Transverse colon (tissue), 4 donors: ENCODE measurements around the gene LRP1. TPM values are rescaled to one million over a fixed set of nuclear protein-coding genes. Genes with fewer than 3 reads are reported as not detected.
A peak's percentile ranks its signal among the peaks of the same experiment; 100 is the strongest.

Source experiments
- DNase-seq: peaks from one replicate; pipeline ENCODE4 v3.0.0-alpha.2; 2019
- H3K27ac ChIP-seq, 4 donors: fragments of 200-600 bp; sonication (generic); 2 replicates each; pipeline ENCODE4 v1.5.1; 2016 to 2018; ENCODE audit warnings: inconsistent platforms in 4 of 4
- H3K27me3 ChIP-seq: fragments of 200-600 bp; sonication (generic); 2 replicates; pipeline ENCODE4 v1.5.1; 2017; ENCODE audit warnings: inconsistent platforms
- H3K36me3 ChIP-seq, 4 donors: fragments of 200-600 bp; sonication (generic); 2 replicates each; pipeline ENCODE4 v1.5.1; 2017 to 2019; ENCODE audit warnings: inconsistent platforms in 4 of 4
- H3K4me1 ChIP-seq, 4 donors: fragments of 200-600 bp; sonication (generic); 2 replicates each; pipeline ENCODE4 v1.5.1; 2017 to 2020; ENCODE audit warnings: inconsistent platforms in 4 of 4
- H3K4me3 ChIP-seq, 4 donors: fragments of 200-600 bp; sonication (generic); 1 replicate in 1 of 4; 2 replicates in 3 of 4; pipeline versions ENCODE4 v1.5.1 to v1.6.1; 2017 to 2019; ENCODE audit warnings: inconsistent platforms in 4 of 4
- H3K9me3 ChIP-seq, 2 donors: fragments of 200-600 bp; sonication (generic); 2 replicates each; pipeline ENCODE4 v1.5.1; 2017 to 2019; ENCODE audit warnings: inconsistent platforms in 2 of 2
- CTCF ChIP-seq, 5 experiments: fragments of 200-600 bp in 3 of 5; fragments of 450-650 bp in 2 of 5; sonication (generic) in 3 of 5; IDR thresholded peaks; 1 replicate in 2 of 5; 2 replicates in 3 of 5; pipeline ENCODE4 v1.5.1; 2016 to 2017; ENCODE audit warnings: antibody characterized with exemption in 5 of 5, inconsistent platforms in 3 of 5, mild to moderate bottlenecking in 2 of 5, moderate library complexity in 1 of 5
- EP300 ChIP-seq: sonication (generic); formaldehyde crosslinking; IDR thresholded peaks from one replicate; pipeline ENCODE4 v1.6.1; 2017; ENCODE audit warnings: antibody characterized with exemption, low read depth
- POLR2A ChIP-seq: fragments of 450-650 bp; IDR thresholded peaks from one replicate; pipeline ENCODE4 v1.6.1; 2016; ENCODE audit warnings: antibody characterized with exemption, mild to moderate bottlenecking, moderate library complexity
- POLR2AphosphoS5 ChIP-seq, 3 donors: sonication (generic); formaldehyde crosslinking; IDR thresholded peaks; one replicate each; pipeline ENCODE4 v1.6.1; 2016; ENCODE audit warnings: antibody characterized with exemption in 3 of 3
- WGBS, 2 donors: methylation state at CpG; one replicate each; pipeline ENCODE4 v1.1.5; 2018; ENCODE audit warnings: low coverage in 1 of 2; 5-methylcytosine and 5-hydroxymethylcytosine counted together
- in situ Hi-C, 4 donors: fragments of 200-750 bp; cut with MboI; loops; one replicate each; pipeline versions ENCODE4 v1.15.0 to v1.15.1; 2017; ENCODE audit warnings: low sequenced_read_pairs in 3 of 4, low pct_ligation_motif_present in 1 of 4, low pct_unique_long_range_greater_than_20kb in 1 of 4
- intact Hi-C: fragments of 100-400 bp; cut with DNase I; formaldehyde crosslinking; loops from one replicate; pipeline ENCODE4 v1.15.1; 2023; ENCODE audit warnings: low total_unique reads
- total RNA-seq, 4 donors: library from RNA; depleted of rRNA; stranded (reverse); fragments of >200 nt; gene quantifications; one replicate each; pipeline ENCODE4 v1.1.0, GENCODE V29; 2016

Gene LRP1
- total RNA-seq, 4 donors from 2014 or later: 94.3 to 248 (median 199) TPM

- Histone ChIP-seq H3K36me3 (no peaks in the 10 kb centered on the region), H3K27me3 (peaks cover 93% of the 10 kb centered on the region), H3K4me3 (peak overlapping the region in 3 of 4 donors; percentile 21 to 50 (median 36)), H3K9me3 (no peaks in the 10 kb centered on the region), H3K27ac (peak overlapping the region in 1 of 4 donors; percentile 51), H3K4me1 (peaks cover 40 to 63% (median 59%) of the 10 kb centered on the region in 4 donors)
- in situ Hi-C loops (no loop called here), intact Hi-C loops (loop anchor here (1.0 kb wide), 1 partner anchor 26 kb away; no protein-coding TSS in a partner anchor)
- DNase-seq: no peak
- 1% methylated on average over 14 of the region's 14 CpGs; no CpG with 5 or more reads in 1 of the 2 donors for WGBS, 2 donors
- no peak for TF ChIP-seq EP300
- TF ChIP-seq CTCF (IDR thresholded peaks at IDR 0.05): no peak
- no peak for TF ChIP-seq POLR2A
- TF ChIP-seq POLR2AphosphoS5 (IDR thresholded peaks at IDR 0.05): no peak
Observed at GRCh38 chr12:57239587-57240065, 111.3 kb downstream of the LRP1 start.

DNA sequence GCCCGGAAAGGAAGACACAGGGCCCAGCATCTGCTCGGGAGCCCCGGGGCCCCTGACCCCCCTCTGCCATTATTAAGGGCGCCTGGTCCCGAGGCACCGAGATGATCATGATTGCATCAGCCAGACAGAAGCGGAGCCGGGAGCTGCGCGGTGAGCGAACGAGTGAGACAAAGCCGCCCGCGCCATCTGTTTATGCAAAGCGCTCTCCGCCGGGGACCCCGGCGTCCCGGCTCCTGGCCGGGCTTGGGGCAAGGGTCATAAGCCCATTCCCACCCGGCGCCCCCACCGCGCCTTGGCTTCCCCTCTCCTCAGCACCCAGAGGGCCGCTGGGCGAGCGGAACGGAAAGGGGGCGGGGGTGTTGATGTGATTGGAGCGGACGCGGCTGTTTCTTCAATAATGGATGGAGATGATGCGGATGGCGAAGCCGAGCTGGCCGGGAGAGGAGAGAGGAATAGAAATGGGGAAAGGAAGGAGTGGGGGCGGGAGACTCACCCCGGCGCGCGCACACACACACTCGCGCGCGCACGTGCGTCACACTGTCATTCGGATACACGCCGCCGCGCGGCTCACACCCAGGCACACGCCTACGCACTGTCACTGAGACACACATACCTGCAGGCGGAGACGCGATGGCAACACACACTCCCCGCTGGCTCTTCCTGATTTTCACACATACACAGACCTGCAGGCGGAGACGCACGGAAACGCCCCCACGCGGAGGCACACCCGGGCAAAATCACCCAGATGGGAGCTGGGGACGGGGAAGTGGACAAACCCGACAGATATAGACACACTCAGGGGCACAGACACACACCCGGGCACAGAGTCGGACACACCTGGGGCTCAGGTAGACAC, 112.0 kb downstream of the LRP1 start:
- 1% methylated on average over 68 of the region's 72 CpGs; no CpG with 5 or more reads in 1 of the 2 donors for WGBS, 2 donors
- intact Hi-C loops (no loop called here), in situ Hi-C loops (no loop called here)
- peak overlapping the region; percentile 21 to 50 (median 38) for H3K4me3 ChIP-seq
- H3K9me3 ChIP-seq: no peaks in the 10 kb centered on the region
- H3K27ac ChIP-seq: peak overlapping the region in 2 of 4 donors; percentile 30 to 51
- TF ChIP-seq CTCF (IDR thresholded peaks at IDR 0.05) (peak in 2 of 5 experiments; percentile 9 to 29), POLR2A (no peak)
- peaks cover 40 to 63% (median 59%) of the 10 kb centered on the region in 4 donors for H3K4me1 ChIP-seq
- H3K36me3 ChIP-seq: no peaks in the 10 kb centered on the region
- H3K27me3 ChIP-seq: peaks cover 91% of the 10 kb centered on the region
- DNase-seq: peak; percentile 70

DNA sequence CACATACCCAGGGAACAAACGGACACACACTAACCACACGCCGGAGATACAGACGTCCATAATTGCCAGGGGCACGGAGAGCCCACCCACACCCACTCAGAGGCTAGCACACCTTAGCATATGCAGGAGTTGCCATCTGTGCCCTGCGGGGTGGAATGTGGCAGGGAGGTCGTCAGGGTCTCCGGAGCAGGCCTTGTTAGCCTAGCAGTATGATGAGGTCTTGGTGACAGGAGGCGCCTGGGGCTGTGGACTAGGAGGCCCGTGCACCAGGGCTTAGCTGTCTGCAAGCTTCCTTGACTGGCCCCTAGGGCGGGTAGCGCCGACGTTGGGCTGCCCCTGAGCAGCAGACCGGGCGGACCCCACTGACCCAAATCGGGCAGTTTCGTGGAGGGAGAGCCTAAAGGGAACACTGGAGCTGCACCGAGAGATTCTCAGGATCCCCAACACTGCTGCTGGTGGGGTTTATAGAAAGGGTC, 112.7 kb downstream of the LRP1 start:
- Histone ChIP-seq H3K36me3 (no peaks in the 10 kb centered on the region), H3K4me1 (peaks cover 40 to 63% (median 59%) of the 10 kb centered on the region in 4 donors), H3K27ac (no peak overlapping the region), H3K27me3 (peaks cover 84% of the 10 kb centered on the region), H3K9me3 (no peaks in the 10 kb centered on the region), H3K4me3 (peak overlapping the region in 1 of 4 donors; percentile 50)
- DNase-seq: peak; percentile 28
- WGBS, 2 donors: 13% methylated on average over 18 of the region's 19 CpGs; no CpG with 5 or more reads in 1 of the 2 donors
- in situ Hi-C loops: no loop called here
- intact Hi-C loops: no loop called here
- TF ChIP-seq POLR2A: no peak
- TF ChIP-seq CTCF (IDR thresholded peaks at IDR 0.05): no peak
- TF ChIP-seq EP300: no peak
- TF ChIP-seq POLR2AphosphoS5 (IDR thresholded peaks at IDR 0.05): no peak
